IPS-18c (cell line): Measurements from ENCODE around the gene PAX2.

Experiments used
- H3K4me3 ChIP-seq: 2 replicates; pipeline ENCODE4 v1.7.0; 2013; ENCODE audit warnings: low read depth, mild to moderate bottlenecking, low read length, moderate library complexity; ENCODE audit not compliant: insufficient read depth
- H3K9me3 ChIP-seq: one replicate; pipeline ENCODE4 v1.6.1; 2013; ENCODE audit warnings: mild to moderate bottlenecking, low read length, moderate library complexity; ENCODE audit not compliant: control insufficient read depth, insufficient read depth

The PAX2 gene

GRCh38 chr10:100745882-100746783 is 751 bp downstream of the PAX2 start:
- Histone ChIP-seq H3K9me3 (peaks cover 2% of the 10 kb centered on the region), H3K4me3 (peak overlapping the region; percentile 43)

- Histone ChIP-seq H3K9me3 (peaks cover 2% of the 10 kb centered on the region), H3K4me3 (peak overlapping the region; percentile 43; the same call in 1 of the 2 replicates)
Observed at GRCh38 chr10:100746784-100747455, 1.5 kb downstream of the PAX2 start.

DNA sequence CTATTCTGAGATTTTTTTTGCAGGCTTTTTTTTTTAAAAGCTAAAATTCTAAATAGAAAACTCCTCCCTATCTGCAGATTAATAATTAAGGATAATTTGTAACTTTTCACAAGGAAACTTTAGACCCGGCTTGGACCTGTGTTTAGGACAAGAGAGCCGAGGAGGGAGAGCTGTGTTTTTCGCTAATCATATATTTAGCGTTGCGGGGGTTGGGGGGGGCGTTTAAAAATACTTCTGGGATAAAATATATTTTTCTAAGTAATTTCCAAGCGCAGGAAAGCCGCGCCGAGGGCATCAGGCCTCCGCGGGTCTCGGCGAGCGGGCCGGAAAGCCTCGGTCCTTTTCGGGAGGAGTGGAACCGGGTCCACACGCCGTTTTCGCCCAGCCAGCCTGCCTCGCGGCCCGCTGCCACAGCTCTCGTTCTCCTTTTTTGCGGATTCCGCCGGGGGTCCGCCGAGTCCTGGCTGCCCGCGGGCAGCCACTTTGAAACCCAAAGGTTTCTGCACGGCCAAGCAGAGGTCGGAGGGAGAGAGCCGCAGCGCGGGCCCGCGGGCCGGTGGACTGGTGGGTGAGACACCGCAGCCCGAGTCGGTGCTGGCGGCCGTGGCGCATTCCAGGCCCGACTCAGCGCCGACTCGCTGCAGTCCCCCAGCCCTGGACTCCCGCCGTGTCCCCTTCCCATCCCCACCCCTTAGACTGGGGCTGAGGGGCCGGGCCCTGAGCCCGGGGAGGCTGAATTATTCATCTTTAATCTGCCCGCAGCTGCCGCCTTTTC is 2.3 kb downstream of the PAX2 start:
- Histone ChIP-seq H3K4me3 (no peak overlapping the region), H3K9me3 (peaks cover 4% of the 10 kb centered on the region)

GRCh38 chr10:100748231-100749058 is 3.1 kb downstream of the PAX2 start:
- Histone ChIP-seq H3K4me3 (no peak overlapping the region), H3K9me3 (peaks cover 4% of the 10 kb centered on the region)

GRCh38 chr10:100749059-100749308 is 3.6 kb downstream of the PAX2 start:
- H3K9me3 ChIP-seq = peaks cover 4% of the 10 kb centered on the region
- no peak overlapping the region for H3K4me3 ChIP-seq

- H3K9me3 ChIP-seq = peaks cover 4% of the 10 kb centered on the region
- H3K4me3 ChIP-seq = no peak overlapping the region; the same call in 1 of the 2 replicates
Observed at GRCh38 chr10:100749309-100750217, 4.2 kb downstream of the PAX2 start.

GRCh38 chr10:100750291-100751210 is 5.2 kb downstream of the PAX2 start:
- H3K4me3 ChIP-seq = no peak overlapping the region
- H3K9me3 ChIP-seq = peaks cover 4% of the 10 kb centered on the region

GRCh38 chr10:100751211-100751933 is 6.0 kb downstream of the PAX2 start:
- no peak overlapping the region for H3K4me3 ChIP-seq
- H3K9me3 ChIP-seq = peaks cover 4% of the 10 kb centered on the region

GRCh38 chr10:100755821-100756220 is 10.4 kb downstream of the PAX2 start:
- H3K9me3 ChIP-seq = peaks cover 4% of the 10 kb centered on the region
- H3K4me3 ChIP-seq = no peak overlapping the region

DNA sequence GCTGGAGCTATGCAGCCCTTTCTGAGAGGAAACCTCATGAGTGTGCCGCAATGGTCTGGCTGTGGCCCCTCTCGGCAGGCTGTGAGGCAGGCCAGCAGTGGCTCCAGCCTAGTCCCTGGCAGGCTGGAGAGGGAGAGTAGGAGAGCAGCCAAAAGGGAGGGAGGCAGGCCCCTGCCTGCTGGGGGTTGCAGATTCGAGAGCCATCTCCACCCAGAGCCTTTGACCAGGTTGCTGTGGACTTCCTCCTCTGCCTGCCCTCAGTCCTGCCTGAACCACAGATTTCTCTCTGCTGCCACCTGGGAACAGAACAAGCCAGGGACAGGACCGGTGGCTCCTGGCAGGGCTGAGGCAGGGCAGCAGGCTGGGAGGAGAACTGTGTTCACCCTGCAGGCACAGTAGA is 13.9 kb downstream of the PAX2 start:
- no peak overlapping the region for H3K4me3 ChIP-seq
- peaks cover 2% of the 10 kb centered on the region for H3K9me3 ChIP-seq

- H3K9me3 ChIP-seq = peaks cover 2% of the 10 kb centered on the region
Observed at GRCh38 chr10:100760726-100761125, 15.3 kb downstream of the PAX2 start.

GRCh38 chr10:100761191-100761590 is 15.8 kb downstream of the PAX2 start:
- H3K9me3 ChIP-seq = peaks cover 2% of the 10 kb centered on the region
- no peak overlapping the region for H3K4me3 ChIP-seq

More at GRCh38 chr10:100760726-100761125, 15.3 kb downstream of the PAX2 start:
- H3K4me3 ChIP-seq = no peak overlapping the region

DNA sequence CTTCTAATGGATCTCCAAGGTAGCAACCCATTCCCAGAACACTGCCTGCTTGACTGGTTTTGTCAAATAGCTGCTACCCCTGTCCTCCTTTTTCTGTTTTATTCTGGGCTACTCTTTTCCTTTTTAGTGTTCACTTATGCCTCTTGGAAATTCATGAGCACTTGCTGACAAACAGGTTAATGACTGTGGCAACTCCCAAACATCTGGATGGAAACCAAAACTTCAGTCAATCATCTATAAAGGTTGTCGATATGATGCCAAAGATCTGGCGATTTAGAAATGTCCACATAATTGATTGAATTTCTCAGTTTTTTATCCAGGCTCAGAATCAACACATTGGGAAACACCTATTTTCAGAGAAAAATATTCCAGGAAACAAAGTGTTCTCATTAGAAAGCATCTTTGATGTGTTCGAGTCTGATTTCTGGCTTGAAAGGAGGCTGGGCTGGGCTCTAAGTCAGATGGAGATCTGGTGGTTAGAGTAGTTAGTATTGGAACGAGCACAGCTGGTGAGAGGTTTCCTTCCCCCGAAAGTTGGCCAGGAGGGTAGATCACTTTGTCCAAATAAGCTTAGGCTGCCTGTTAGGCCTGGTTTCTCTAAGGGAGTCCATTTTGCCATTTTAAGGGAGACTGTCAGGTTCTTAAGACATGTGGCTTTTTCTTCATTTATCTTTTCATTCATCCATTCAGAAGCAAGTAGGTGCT is 17.8 kb downstream of the PAX2 start:
- H3K4me3 ChIP-seq = no peak overlapping the region
- no peaks in the 10 kb centered on the region for H3K9me3 ChIP-seq

GRCh38 chr10:100766693-100767421 is 21.5 kb downstream of the PAX2 start:
- no peak overlapping the region for H3K4me3 ChIP-seq
- no peaks in the 10 kb centered on the region for H3K9me3 ChIP-seq
